CD14-positive monocyte (primary cell): ENCODE measurements around the gene RECK. TPM values are rescaled to one million over a fixed set of nuclear protein-coding genes. Genes with fewer than 3 reads are reported as not detected.

Experiments
- DNase-seq, 3 donors: peaks; one replicate each; pipeline ENCODE4 v3.0.0-alpha.2; 2011 to 2022
- H2AFZ ChIP-seq: 2 replicates; pipeline ENCODE4 v1.6.0; 2012; ENCODE audit warnings: mild to moderate bottlenecking, low read depth, low read length, inconsistent platforms; ENCODE audit not compliant: insufficient read depth, poor library complexity, severe bottlenecking
- H3K27ac ChIP-seq, 2 donors: 1 replicate in 1 of 2; 2 replicates in 1 of 2; pipeline ENCODE4 v1.5.1; 2012 to 2013; ENCODE audit warnings: low read length in 2 of 2, control low read depth in 1 of 2, inconsistent platforms in 1 of 2, low read depth in 1 of 2, mild to moderate bottlenecking in 1 of 2
- H3K27me3 ChIP-seq, 2 donors: one replicate each; pipeline versions ENCODE4 v1.6.0 to v1.6.1; 2011 to 2013; ENCODE audit warnings: low read length in 2 of 2; ENCODE audit not compliant: control insufficient read depth in 2 of 2, insufficient read depth in 2 of 2
- H3K36me3 ChIP-seq, 2 donors: replicated peaks in 1 of 2; 1 replicate in 1 of 2; 2 replicates in 1 of 2; pipeline versions ENCODE4 v1.5.1 to v1.6.1; 2012 to 2013; ENCODE audit warnings: low read length in 2 of 2, control low read depth in 1 of 2, inconsistent platforms in 1 of 2, mild to moderate bottlenecking in 1 of 2; ENCODE audit not compliant: insufficient read depth in 2 of 2, control insufficient read depth in 1 of 2
- H3K4me1 ChIP-seq, 2 donors: 1 replicate in 1 of 2; 2 replicates in 1 of 2; pipeline versions ENCODE4 v1.5.1 to v1.6.1; 2012 to 2013; ENCODE audit warnings: low read length in 2 of 2, control low read depth in 1 of 2, inconsistent platforms in 1 of 2, mild to moderate bottlenecking in 1 of 2, moderate library complexity in 1 of 2; ENCODE audit not compliant: insufficient read depth in 2 of 2, control insufficient read depth in 1 of 2
- H3K4me2 ChIP-seq: replicated peaks from 2 replicates; pipeline ENCODE3; 2012; ENCODE audit warnings: low read length, moderate library complexity, mild to moderate bottlenecking; ENCODE audit not compliant: poor library complexity, severe bottlenecking; ENCODE audit errors: extremely low read depth
- H3K4me3 ChIP-seq, 3 experiments: fragments of 200-600 bp in 1 of 3; sonication (generic) in 1 of 3; replicated peaks in 1 of 3; 1 replicate in 2 of 3; 2 replicates in 1 of 3; pipeline ENCODE4 v1.5.1; 2011 to 2013; ENCODE audit warnings: low read length in 3 of 3, mild to moderate bottlenecking in 3 of 3, control low read depth in 2 of 3, low read depth in 2 of 3, inconsistent platforms in 1 of 3, moderate library complexity in 1 of 3
- H3K79me2 ChIP-seq: 2 replicates; pipeline ENCODE4 v1.6.0; 2012; ENCODE audit warnings: mild to moderate bottlenecking, control low read depth, inconsistent platforms, low read length, moderate library complexity; ENCODE audit not compliant: insufficient read depth
- H3K9ac ChIP-seq: 2 replicates; pipeline ENCODE4 v1.6.0; 2017; ENCODE audit warnings: low read length, mild to moderate bottlenecking; ENCODE audit not compliant: insufficient read depth, poor library complexity, severe bottlenecking
- H3K9me3 ChIP-seq, 2 donors: replicated peaks in 1 of 2; 1 replicate in 1 of 2; 2 replicates in 1 of 2; pipeline versions ENCODE4 v1.5.1 to v1.6.1; 2012 to 2013; ENCODE audit warnings: low read length in 2 of 2, control low read depth in 1 of 2; ENCODE audit not compliant: control insufficient read depth in 1 of 2, insufficient read depth in 1 of 2
- H4K20me1 ChIP-seq: 2 replicates; pipeline ENCODE4 v1.6.0; 2012; ENCODE audit warnings: mild to moderate bottlenecking, low read length, control low read depth, moderate library complexity; ENCODE audit not compliant: insufficient read depth
- H3K27ac Mint-ChIP-seq, 7 donors: one replicate each; pipeline ENCODE4 v1.8.0; 2020; ENCODE audit warnings: mild to moderate bottlenecking in 7 of 7, mixed read lengths in 7 of 7, moderate library complexity in 6 of 7, inconsistent platforms in 2 of 7
- H3K27me3 Mint-ChIP-seq, 3 donors: one replicate each; pipeline ENCODE4 v1.8.0; 2021 to 2022; ENCODE audit warnings: low read depth in 3 of 3, mild to moderate bottlenecking in 3 of 3, mixed read lengths in 3 of 3, moderate library complexity in 3 of 3, inconsistent platforms in 1 of 3
- H3K36me3 Mint-ChIP-seq, 2 donors: one replicate each; pipeline ENCODE4 v1.8.0; 2020; ENCODE audit warnings: mixed read lengths in 2 of 2, inconsistent platforms in 1 of 2, mild to moderate bottlenecking in 1 of 2
- H3K4me1 Mint-ChIP-seq: one replicate; pipeline ENCODE4 v1.8.0; 2020; ENCODE audit warnings: mild to moderate bottlenecking, mixed read lengths
- H3K4me3 Mint-ChIP-seq, 2 donors: one replicate each; pipeline ENCODE4 v1.8.0; 2020; ENCODE audit warnings: mild to moderate bottlenecking in 2 of 2, mixed read lengths in 2 of 2, moderate library complexity in 1 of 2
- H3K9me3 Mint-ChIP-seq, 7 donors: one replicate each; pipeline ENCODE4 v1.8.0; 2020 to 2022; ENCODE audit warnings: mixed read lengths in 7 of 7, mild to moderate bottlenecking in 6 of 7, moderate library complexity in 6 of 7, inconsistent platforms in 2 of 7
- CTCF ChIP-seq: fragments of 200-600 bp; IDR thresholded peaks from one replicate; pipeline ENCODE4 v1.8.0; 2022; ENCODE audit warnings: antibody characterized with exemption, mild to moderate bottlenecking
- WGBS: methylation state at CpG from one replicate; pipeline ENCODE4 v1.1.5; 2013; ENCODE audit warnings: missing lambda C conversion rate; ENCODE audit not compliant: insufficient coverage; 5-methylcytosine and 5-hydroxymethylcytosine counted together
- intact Hi-C, 2 donors: fragments of 100-400 bp; cut with micrococcal nuclease; formaldehyde crosslinking; loops; one replicate each; pipeline versions ENCODE4 v1.15.0 to v1.15.1; 2023
- polyA plus RNA-seq, 3 donors: library from polyadenylated mRNA; depleted of rRNA in 1 of 3; unstranded in 2 of 3; stranded (reverse) in 1 of 3; fragments of 300-500 nt in 2 of 3; fragments of >200 nt in 1 of 3; fragmentation: Illumina TruSeq in 2 of 3; gene quantifications; 1 replicate in 2 of 3; 2 replicates in 1 of 3; pipeline ENCODE4 v1.2.3, GENCODE V29; 2012 to 2021

RECK gene
- polyA plus RNA-seq, 3 donors = 5.0 to 5.2 (median 5.1) TPM

GRCh38 chr9:36029765-36030528 is 6.8 kb upstream of the RECK start:
- Histone ChIP-seq H2AFZ (no peak overlapping the region), H3K27me3 (no peaks in the 10 kb centered on the region), H3K27ac (peak overlapping the region in 1 of 2 donors; percentile 30), H3K9me3 (no peaks in the 10 kb centered on the region), H3K4me2 (no peak overlapping the region), H3K4me1 (peaks cover 11 to 13% of the 10 kb centered on the region in 2 donors), H3K79me2 (no peaks in the 10 kb centered on the region), H3K9ac (no peak overlapping the region), H3K36me3 (no peaks in the 10 kb centered on the region), H4K20me1 (no peaks in the 10 kb centered on the region), H3K4me3 (no peak overlapping the region)
- Mint-ChIP-seq H3K9me3 (no peaks in the 10 kb centered on the region), H3K4me1 (peaks cover 15% of the 10 kb centered on the region), H3K4me3 (no peak overlapping the region), H3K27ac (peak overlapping the region in 6 of 7 donors; percentile 55 to 85 (median 80)), H3K36me3 (no peaks in the 10 kb centered on the region), H3K27me3 (peaks cover 2 to 3% (median 3%) of the 10 kb centered on the region in 3 donors)
- no CpG with 5 or more reads among the region's 3 CpGs for WGBS
- DNase-seq = peak; percentile 77 to 89 (median 87)
- no peak for TF ChIP-seq CTCF
- intact Hi-C loops = loop anchor here (10.0 kb wide), 2 partner anchors 75 to 135 kb away; partner anchors contain the start of genes CCIN (in 2 of the 2) and OR2S2 (in 1 of the 2)

GRCh38 chr9:36030871-36031270 is 5.8 kb upstream of the RECK start:
- H3K27ac ChIP-seq = no peak overlapping the region
- H2AFZ ChIP-seq = no peak overlapping the region
- no peaks in the 10 kb centered on the region for H3K9me3 ChIP-seq
- H3K4me3 ChIP-seq = no peak overlapping the region
- H3K9me3 Mint-ChIP-seq = no peaks in the 10 kb centered on the region
- peaks cover 0 to 2% of the 10 kb centered on the region in 2 donors for H3K27me3 ChIP-seq
- H3K4me1 Mint-ChIP-seq = peaks cover 15% of the 10 kb centered on the region
- peak overlapping the region in 1 of 7 donors; percentile 72 for H3K27ac Mint-ChIP-seq
- peaks cover 3 to 7% (median 6%) of the 10 kb centered on the region in 3 donors for H3K27me3 Mint-ChIP-seq
- intact Hi-C loops = loop anchor here (10.0 kb wide), 1 partner anchor 134 kb away; the partner anchor contains the start of gene CCIN (in 2 of the 2)
- DNase-seq = no peak
- TF ChIP-seq CTCF = no peak
- H3K9ac ChIP-seq = no peak overlapping the region
- no peaks in the 10 kb centered on the region for H3K79me2 ChIP-seq
- no peaks in the 10 kb centered on the region for H3K36me3 Mint-ChIP-seq
- peaks cover 11 to 13% of the 10 kb centered on the region in 2 donors for H3K4me1 ChIP-seq
- H3K4me3 Mint-ChIP-seq = no peak overlapping the region
- H3K4me2 ChIP-seq = no peak overlapping the region
- H4K20me1 ChIP-seq = no peaks in the 10 kb centered on the region
- WGBS = 80% methylated on average over 1 of the region's 3 CpGs
- no peaks in the 10 kb centered on the region for H3K36me3 ChIP-seq
